ENCODE measurements around the gene EXD2. TPM values are rescaled to one million over a fixed set of nuclear protein-coding genes. Genes with fewer than 3 reads are reported as not detected.

EXD2 gene
- total RNA-seq, 4 donors from 2014 or later = 13.7 to 19.7 (median 16.5) TPM

DNA sequence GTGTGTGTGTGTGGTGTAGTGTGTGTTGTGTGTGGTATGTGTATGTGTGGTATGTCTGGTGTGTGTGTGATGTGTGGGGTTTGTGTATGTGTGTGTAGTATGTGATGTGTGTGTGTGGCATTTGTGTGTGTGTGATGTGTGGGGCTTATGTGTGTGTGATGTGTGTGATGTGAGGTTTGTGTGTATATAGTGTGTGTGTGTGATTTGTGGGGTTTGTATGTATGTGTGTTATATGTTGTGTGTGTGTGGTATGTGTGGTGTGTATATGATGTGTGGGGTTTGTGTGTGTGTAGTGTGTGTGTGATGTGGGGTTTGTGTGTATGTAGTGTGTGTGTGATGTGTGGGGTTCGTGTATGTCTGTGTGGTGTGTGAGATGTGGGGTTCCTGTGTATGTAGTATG, 78.1 kb downstream of the EXD2 start:
- intact Hi-C loops (cut with DNase I; ENCODE audit: low total_unique reads) = no loop called here
- H3K27ac ChIP-seq = no peak overlapping the region
- in situ Hi-C loops (cut with MboI; ENCODE audit: low sequenced_read_pairs in 4 of 4) = no loop called here
- no peak for TF ChIP-seq POLR2A (IDR thresholded peaks at IDR 0.05)
- TF ChIP-seq, protein P1, sequence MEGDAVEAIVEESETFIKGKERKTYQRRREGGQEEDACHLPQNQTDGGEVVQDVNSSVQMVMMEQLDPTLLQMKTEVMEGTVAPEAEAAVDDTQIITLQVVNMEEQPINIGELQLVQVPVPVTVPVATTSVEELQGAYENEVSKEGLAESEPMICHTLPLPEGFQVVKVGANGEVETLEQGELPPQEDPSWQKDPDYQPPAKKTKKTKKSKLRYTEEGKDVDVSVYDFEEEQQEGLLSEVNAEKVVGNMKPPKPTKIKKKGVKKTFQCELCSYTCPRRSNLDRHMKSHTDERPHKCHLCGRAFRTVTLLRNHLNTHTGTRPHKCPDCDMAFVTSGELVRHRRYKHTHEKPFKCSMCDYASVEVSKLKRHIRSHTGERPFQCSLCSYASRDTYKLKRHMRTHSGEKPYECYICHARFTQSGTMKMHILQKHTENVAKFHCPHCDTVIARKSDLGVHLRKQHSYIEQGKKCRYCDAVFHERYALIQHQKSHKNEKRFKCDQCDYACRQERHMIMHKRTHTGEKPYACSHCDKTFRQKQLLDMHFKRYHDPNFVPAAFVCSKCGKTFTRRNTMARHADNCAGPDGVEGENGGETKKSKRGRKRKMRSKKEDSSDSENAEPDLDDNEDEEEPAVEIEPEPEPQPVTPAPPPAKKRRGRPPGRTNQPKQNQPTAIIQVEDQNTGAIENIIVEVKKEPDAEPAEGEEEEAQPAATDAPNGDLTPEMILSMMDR (IDR thresholded peaks at IDR 0.05 in 4 of 5, conservative IDR thresholded peaks at IDR 0.05 in 1 of 5) = no peak
- H3K36me3 ChIP-seq = no peaks in the 10 kb centered on the region
- H3K4me3 ChIP-seq = no peak overlapping the region
- peaks cover 0 to 5% (median 0%) of the 10 kb centered on the region in 3 donors for H3K27me3 ChIP-seq
- no peaks in the 10 kb centered on the region for H3K4me1 ChIP-seq
- no peaks in the 10 kb centered on the region for H3K9me3 ChIP-seq
- ATAC-seq = no peak
- DNase-seq = no peak

DNA sequence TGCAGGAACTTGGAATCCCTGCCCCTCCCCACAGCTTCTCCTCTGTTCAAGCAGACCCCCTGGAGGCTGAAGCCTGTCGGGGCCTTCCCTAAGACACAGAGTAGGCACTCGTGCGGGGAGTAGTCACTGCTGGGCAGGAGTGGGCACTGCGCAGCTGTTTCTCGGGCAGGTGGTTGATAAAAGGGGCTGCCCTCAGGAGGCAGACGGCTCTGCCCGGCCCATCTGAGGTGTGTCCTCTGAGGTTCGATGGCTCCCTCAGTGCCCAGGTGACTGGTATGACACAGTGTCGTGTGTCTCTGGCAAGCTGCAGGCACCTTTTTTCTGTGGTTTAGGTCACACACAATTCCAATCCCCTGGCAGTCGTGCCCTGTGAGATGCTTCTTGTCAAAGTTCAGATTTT, 78.8 kb downstream of the EXD2 start:
- intact Hi-C loops (cut with DNase I; ENCODE audit: low total_unique reads) (no loop called here), in situ Hi-C loops (cut with MboI; ENCODE audit: low sequenced_read_pairs in 4 of 4) (no loop called here)
- H3K36me3 ChIP-seq = no peaks in the 10 kb centered on the region
- H3K27ac ChIP-seq = no peak overlapping the region
- H3K9me3 ChIP-seq = no peaks in the 10 kb centered on the region
- no peak for ATAC-seq
- H3K4me3 ChIP-seq = no peak overlapping the region
- H3K27me3 ChIP-seq = peaks cover 0 to 2% (median 0%) of the 10 kb centered on the region in 3 donors
- TF ChIP-seq, protein P1 (IDR thresholded peaks at IDR 0.05 in 4 of 5, conservative IDR thresholded peaks at IDR 0.05 in 1 of 5) = no peak
- TF ChIP-seq POLR2A (IDR thresholded peaks at IDR 0.05) = no peak
- DNase-seq = no peak
- H3K4me1 ChIP-seq = no peaks in the 10 kb centered on the region

DNA sequence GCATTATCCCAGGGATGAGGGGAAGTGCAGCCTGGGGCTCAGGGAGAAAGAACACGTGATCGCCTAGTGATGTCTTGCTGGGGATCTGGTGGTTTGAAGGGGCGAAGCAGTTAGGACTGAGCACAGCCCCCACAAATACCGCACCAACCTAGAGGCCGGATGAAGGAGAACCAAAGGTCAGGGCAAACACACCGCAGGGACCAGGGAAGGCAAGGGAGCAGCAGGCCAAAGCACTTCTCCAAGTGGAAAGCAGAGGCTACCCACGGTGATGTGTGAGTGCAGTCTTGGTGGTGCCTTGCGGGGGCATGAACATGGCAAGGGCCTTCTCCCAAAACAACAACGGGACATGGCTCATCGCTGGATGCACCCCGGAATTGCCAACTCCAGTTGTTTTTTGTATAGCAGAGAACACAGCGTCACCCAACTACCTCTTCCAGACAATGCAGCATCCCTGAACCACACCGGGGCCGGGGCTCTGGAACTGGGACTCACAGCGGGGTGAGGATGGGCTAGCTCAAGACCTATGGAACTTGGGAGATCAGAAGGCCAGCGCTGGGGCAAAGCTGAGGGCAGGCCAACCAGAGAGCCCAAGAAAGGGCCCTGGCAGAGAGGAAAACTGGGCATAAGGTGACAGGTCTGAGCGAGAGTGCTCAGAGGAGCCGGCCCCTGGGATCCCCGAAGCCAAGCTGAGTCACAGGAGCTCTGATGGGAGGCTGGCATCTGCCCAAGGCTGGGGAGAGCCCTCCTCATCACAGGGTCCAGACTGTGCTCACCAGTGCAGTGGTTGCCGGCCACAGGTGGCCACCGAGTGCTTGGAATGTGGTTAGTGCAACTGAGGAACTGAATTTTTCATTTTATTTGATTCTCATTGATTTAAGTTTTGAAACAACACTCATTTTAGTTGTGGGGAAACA, 79.8 kb downstream of the EXD2 start:
- no peak overlapping the region for H3K27ac ChIP-seq
- H3K4me3 ChIP-seq = no peak overlapping the region
- TF ChIP-seq, protein P1 (IDR thresholded peaks at IDR 0.05 in 4 of 5, conservative IDR thresholded peaks at IDR 0.05 in 1 of 5) = no peak
- no peak for TF ChIP-seq POLR2A (IDR thresholded peaks at IDR 0.05)
- no peaks in the 10 kb centered on the region for H3K9me3 ChIP-seq
- no peaks in the 10 kb centered on the region for H3K4me1 ChIP-seq
- DNase-seq (no peak), ATAC-seq (no peak)
- H3K27me3 ChIP-seq = no peaks in the 10 kb centered on the region
- in situ Hi-C loops (cut with MboI; ENCODE audit: low sequenced_read_pairs in 4 of 4) (no loop called here), intact Hi-C loops (cut with DNase I; ENCODE audit: low total_unique reads) (no loop called here)
- H3K36me3 ChIP-seq = no peaks in the 10 kb centered on the region

DNA sequence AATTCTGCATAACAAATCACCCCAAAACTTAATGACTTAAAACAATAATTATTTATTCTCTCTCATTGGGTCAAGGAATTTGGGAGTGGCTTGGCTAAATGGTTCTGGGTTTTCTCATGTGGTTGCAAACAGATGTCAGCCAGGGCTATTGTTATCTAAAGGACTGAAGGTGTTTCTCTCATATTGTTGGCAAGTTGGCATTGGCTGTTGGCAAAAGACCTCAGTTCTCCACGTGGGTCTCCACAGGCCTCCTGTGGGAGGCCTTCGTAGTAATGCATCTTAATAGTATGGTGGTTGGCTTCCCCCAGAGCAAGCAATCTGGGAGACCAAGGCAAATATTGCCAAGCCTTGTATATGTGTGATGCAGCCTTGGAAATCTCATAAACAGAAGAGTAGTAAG, 83.0 kb downstream of the EXD2 start:
- no peak for ATAC-seq
- TF ChIP-seq, protein P1 (IDR thresholded peaks at IDR 0.05 in 4 of 5, conservative IDR thresholded peaks at IDR 0.05 in 1 of 5) = no peak
- no peak for TF ChIP-seq POLR2A (IDR thresholded peaks at IDR 0.05)
- intact Hi-C loops (cut with DNase I; ENCODE audit: low total_unique reads) = no loop called here
- H3K36me3 ChIP-seq = no peaks in the 10 kb centered on the region
- no peak for DNase-seq
- H3K4me3 ChIP-seq = no peak overlapping the region
- no peaks in the 10 kb centered on the region for H3K27me3 ChIP-seq
- in situ Hi-C loops (cut with MboI; ENCODE audit: low sequenced_read_pairs in 4 of 4) = no loop called here
- no peak overlapping the region for H3K27ac ChIP-seq
- H3K9me3 ChIP-seq = no peaks in the 10 kb centered on the region
- no peaks in the 10 kb centered on the region for H3K4me1 ChIP-seq
